ENCODE data around the gene IFNA17.
"Not testable (repeated sequence)": the region's sequence is repeated elsewhere in the genome, so short reads cannot be mapped to it uniquely, and the experiment has no call there.

The IFNA17 gene

DNA sequence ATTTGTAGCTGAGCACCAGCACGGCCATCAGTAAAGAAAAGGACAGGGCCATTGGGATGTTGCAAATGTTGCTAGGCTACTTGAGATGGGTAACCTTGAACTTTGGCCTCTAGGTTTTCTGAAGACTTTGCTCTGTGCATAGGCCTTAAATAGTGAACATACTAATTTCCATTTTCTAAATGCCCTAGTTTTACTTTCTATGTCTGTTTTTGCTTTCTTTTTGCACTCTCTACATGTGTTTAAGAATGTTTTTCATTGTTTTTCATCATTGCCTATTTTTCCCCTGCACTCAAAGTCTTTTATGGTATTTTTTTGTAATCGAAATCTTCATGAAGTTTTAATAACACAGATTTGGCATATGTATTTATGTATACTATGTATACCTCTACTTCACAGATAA is at the start of gene IFNA17:
TSS of gene IFNA17 (minus strand) at position 101 of the 400 bp plus-strand sequence. CDS start at position 52, 49 bp downstream.
- DNase-seq (ENCODE audit: low spot score) = no peak

DNA sequence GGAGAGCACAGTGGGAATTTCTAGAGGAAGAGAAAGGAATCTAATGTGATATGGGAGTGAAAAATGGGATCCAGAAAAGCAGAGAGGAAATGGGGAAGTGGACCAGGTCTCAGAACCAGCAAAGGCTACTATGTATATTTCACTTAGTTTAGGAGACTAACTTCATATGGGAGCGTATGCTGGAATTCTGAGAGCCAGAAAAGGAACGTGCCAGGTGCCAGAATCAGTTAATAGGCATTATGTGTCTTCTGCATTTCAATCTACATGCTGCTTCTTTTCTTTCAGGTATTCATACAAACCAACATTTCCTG is 40.3 kb upstream of the IFNA17 start:
- no peak for DNase-seq (ENCODE audit: low spot score)

DNA sequence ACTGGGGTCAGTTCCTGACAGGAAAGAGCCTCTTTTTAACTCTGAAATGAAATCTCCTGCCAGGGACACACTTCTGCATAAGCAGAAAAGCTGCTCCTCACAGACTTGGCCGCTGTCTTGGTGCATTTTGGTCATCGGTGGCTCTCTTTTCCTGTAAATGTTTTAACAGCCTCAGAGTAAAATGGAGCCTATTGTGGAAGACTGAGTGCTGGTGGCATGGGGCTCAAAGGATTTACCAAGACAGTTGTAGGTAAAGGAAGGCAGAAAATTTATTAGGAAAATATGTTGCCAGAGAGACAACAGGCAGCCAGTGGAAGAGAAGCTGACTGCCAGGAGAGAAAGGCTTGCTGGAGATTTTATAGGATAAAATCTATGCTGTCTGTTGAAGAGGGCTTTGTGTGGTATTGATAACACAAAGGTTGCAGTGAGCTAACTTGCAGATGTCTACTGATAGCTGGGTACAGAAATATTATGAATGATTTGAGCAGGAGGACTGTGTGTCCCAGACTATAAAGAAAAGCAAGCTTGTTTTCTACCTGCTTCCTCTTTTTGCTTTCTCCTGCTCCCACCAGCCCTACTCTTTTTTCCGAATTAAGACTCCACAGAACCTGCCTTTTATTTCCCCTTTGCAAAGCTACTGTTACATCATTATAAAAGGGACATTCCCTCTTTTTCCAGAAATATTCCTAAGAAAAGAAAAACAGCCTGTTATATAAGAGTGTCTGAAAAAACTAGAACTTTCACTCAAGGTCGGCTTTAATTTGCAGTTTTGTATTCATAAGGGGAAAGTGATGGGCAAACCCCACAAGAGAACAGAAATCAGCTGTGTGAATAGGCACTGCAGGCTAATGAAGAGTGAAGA is 39.7 kb upstream of the IFNA17 start:
- no peak for DNase-seq (ENCODE audit: low spot score)

DNA sequence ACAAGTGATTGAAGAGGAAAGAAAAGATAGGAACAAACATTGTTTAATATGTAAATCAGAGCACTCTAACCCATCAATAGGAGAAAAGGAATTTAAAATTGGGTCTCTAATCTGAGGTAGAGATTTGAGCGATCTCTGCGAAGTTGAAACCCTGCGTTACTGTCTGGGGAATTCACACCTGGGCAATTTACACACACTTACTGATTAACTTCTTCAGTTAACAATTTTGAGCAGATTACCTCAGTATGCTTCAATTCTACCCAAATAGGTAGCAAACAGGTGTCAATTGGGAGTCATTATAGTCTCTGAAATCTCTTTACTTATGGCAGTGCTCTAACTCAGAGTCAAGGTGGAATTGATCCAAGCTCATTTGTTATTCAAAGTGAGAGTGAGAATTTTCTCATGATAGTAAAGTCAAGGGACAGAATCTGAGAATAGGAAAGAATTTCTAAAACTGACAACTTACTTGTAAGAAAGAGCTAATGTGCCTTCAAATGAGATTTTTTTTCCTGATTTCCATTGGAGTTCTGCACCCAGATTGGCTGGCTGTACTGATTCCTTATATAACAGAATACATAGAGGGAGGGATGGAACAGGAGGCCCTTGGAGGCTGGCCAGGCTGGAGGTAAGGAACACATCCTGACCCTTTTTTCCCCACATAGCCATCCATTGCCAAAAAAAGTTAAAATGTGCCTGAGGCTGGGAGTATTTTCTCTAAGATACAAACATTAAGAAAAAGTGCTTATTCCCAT is 38.9 kb upstream of the IFNA17 start:
- DNase-seq (ENCODE audit: low spot score) = no peak

DNA sequence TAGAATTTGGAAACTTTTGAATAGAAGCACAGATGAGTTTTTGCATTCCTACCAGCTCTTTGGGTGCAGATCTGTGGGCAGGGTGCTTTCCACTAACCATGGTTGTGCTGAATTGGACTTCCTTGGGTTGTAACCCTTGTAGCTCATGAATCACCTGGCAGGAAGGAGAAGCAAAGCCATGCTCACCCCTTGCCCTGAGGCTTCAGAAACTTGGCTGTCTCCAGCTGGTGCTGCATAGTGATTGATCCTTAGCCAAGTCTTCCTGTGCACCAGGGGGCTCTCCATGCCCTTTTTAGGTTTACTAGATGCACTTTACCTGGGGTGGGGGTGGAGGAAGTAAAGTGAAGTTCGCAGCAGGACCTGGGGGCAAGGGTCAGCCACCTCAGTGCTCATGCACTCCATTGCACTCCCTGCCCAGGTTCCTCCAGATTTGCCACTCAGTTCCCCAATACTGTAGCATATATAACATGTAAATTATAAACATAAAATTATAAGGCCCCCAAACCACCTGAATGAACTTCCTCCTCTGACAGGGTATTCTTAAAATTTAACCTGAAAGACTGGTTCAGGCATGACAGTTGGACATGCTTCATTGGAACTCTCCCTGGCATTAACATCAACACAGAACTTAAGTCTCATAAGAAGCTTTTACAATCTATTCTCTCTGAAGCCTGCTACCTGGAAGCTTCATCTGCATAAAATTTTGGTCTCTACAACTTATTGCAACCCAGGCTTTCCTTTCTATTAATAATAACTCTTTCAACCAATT is 37.6 kb upstream of the IFNA17 start:
- DNase-seq (ENCODE audit: low spot score) = no peak

DNA sequence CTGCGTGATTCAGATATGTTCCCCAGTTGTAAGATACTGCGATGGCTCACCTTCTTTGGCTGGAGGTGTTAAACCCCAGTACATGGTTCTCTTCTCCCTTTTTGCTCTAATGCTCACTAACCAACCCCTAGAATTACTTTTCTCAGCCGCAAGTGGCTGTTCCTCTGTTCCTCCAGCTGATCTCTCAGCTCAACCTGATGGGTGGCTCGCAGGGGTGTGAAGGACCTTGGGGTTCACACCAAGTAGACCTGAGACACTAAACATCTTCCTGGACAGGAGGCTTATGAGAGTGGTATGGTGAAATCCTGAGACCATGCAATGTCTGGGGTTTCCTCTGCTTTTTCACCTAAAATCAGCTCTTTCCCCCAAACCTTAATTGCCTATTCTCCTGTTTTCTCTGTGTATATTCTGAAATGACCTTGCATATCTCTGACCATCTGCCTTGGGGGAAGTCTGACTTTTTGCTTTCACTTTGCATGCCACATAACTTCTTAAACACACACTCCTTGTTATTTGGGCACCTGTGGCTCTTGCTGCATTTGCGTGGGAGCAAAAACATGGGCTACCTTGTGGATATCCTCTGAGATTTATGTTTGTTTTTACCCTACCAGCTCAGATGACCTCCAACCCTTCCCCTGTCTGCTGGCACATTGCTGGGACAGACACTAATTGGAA is 27.7 kb upstream of the IFNA17 start:
- no peak for DNase-seq (ENCODE audit: low spot score)

DNA sequence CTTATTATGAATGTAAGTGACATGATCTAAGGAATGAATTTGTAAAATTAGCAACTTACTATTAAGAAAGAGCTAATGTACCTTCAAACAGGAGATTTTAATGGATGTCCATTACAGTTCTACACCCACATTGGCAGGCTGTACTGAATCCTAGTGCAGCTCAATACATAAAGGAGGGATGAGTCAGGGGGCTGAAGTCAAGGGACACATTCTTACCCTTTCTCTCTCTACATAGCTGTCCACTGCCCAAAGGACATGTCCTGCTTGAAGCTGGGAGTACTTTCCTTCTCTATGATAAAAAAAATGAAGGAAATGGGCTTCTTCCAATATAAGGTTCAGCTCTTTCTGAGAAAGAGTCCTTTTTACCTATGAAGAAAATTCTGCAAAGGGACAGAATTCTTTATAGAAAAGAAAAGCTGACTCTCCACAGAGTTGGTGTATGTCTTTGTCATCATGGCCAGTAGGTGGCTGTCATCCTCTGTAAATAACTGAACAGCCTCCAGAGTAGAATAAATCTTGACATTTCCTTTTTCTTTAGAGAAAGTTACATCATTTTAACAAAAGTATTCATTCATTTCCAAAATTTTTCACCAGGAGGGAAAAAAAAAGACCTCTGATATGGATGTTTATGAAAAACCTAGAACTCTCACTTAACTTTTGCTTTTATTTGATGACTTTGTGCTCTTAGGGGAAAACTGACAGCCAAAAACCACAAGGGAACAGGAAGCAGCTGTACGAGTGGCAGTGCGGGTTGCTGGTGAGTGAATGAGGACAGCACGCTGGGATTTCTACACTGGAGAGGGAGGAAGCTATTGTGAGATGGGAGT is 24.9 kb upstream of the IFNA17 start:
- DNase-seq (ENCODE audit: low spot score) = peak; percentile 22

DNA sequence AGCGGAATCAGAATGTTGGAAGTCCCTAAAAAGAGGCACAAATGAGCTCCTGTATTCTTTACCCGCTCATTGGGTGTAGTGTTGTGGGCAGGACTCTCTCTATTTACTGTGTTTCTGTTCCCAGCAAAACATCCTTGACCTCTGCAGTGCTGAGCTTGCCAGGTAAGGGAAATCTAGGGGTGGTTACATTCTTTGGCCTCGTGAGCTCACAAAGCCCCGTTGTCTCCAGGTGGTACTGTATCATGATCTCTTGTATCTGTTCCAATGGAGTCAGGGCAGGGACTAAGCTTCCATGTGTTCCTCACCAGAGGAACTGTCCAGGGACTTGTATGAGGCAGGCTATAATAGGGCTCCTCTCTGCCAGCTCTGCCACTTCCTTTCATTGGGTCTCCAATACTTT is 23.6 kb upstream of the IFNA17 start:
- no peak for DNase-seq (ENCODE audit: low spot score)

DNA sequence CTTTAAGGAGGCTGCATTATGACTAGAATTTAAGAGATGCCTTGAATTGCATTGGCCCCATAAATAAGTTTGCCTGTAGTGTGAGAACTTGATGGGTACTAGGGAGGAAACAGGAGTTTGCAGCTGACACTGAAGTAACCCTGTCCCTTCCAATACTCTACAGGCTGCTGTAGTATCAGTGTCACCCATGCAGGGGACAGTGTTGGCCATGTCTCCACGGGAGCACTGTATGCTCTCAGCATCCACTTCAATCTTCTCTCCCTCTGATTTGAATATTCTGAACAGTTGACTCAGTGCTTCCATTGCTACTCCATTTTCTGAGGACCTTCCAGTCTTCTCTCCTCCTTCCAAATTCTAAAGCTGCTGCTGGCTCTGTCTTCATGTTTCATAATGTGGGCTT is 23.2 kb upstream of the IFNA17 start:
- DNase-seq (ENCODE audit: low spot score) = no peak

DNA sequence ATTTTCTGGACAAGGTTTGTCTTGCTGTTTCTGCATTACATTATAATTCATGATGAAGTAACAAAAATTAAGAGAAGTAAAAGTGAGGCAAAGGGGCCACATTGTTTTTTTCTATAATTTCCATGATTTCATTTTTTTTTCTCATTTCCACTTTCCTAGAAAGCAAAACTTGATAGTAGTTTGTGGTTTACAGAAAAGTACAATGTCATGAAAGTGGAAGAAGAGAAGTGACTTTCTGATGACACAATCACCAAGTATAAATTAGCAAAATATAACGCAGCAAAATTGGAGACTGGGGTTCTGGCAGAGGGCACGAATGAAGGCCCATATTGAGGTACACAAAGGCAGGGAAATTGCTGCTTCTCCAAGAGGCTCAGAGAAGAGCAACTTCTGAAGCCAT is 16.8 kb upstream of the IFNA17 start:
- no peak for DNase-seq (ENCODE audit: low spot score)

DNA sequence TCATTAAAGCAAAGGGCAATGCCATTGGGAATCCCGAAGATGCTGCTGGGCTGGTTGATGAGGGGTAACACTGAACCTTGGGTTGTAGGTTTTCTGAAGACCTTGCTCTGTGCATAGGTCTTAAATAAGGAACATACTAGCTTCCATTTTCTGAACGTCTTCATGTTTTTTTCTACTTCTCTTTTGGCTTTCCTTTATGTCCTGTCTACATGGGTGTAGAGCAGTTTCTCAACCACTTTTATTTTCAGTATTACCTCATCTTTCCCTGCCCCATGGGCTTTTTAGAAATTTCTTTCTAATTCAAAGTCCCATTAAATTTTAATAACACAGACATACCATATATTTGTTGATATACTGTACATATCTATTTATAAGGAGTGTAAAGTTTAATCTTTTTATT is 11.9 kb upstream of the IFNA17 start, which contains the start of gene IFNA14:
TSS of gene IFNA14 (minus strand) at position 95 of the 400 bp plus-strand sequence. CDS start at position 25, 70 bp downstream.
- no peak for DNase-seq (ENCODE audit: low spot score)

DNA sequence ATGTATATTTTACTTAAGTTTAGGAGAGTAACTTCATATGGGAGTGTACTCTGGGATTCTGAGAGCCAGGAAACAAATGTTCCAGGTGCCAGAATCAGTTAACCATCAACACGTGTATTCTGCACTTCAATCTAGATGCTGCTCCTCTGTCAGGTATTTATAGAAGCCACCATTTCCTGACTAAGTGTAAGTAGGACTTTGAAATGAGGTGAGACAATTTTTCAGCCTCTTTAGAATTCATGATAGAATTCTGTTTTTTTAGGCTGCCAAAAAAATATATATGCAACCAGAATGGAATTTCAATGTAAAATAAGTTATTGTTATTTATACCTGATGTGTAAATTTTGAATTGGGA is 8.3 kb upstream of the IFNA17 start:
- not testable (repeated sequence) for DNase-seq (ENCODE audit: low spot score)

DNA sequence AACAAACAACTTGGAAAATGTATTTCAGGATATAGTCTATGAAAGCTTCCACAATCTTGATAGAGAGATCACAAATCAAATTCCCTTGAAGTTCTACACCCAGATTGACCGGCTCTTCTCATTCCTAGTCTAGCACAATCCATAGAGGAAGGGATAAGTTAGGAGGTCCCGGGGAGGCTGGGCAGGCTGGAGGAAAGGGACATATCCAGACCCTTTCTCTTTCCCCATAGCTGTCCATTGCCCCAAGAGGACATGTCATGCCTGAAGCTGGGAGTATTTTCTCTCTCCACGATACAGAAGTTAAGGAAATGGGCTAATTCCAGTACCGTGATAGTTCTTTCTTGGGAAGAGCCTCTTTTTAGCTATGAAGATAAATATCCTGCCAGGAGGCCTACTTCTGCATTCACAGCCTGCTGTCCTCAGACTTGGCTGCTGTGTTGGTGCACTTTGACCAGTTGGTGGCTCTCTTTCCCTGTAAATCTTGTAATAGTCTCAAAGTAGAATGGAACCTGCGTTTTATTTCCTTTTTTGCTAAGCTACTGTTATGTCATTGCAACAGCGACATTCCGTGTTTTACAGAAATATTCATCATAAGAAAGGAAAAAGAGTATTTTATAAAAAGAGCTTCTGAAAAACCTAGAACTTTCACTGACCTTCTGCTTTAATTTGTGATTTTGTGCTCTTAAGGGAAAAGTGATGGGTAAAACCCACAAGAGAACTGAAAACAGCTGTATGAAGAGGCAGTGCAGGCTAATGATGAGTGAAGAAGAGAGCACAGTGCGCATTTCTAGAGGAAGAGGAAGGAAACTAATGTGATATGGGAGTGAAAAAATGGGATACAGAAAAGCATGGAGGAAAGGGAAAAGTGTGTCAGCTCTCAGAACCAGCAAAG is 7.7 kb upstream of the IFNA17 start:
- DNase-seq (ENCODE audit: low spot score) = peak; percentile 4

DNA sequence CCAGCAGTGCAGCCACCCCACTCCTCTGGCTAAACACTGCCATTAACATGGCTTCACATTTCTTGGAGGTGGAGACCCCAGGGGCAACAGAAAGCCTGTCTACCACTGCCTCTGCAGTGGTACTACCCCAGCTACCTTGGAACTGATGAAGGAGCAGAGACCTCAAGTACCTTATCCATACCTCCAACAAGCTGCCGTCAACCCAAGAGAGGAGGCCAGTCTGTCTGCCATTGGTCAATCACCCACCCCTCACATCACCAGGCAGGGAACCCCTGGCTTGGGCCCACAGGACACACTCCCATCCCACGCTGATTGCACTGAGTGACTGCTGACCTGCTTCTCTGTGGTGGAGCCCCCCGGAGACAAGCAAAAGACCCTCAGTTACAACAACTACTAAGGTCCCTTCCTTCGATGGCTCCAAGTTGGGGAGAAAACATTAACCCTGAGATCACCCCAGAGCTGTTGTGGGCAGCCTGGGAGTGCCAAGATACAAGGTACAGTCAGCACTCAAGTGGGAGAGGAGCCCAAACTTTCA is 6.2 kb upstream of the IFNA17 start:
- no peak for DNase-seq (ENCODE audit: low spot score)

DNA sequence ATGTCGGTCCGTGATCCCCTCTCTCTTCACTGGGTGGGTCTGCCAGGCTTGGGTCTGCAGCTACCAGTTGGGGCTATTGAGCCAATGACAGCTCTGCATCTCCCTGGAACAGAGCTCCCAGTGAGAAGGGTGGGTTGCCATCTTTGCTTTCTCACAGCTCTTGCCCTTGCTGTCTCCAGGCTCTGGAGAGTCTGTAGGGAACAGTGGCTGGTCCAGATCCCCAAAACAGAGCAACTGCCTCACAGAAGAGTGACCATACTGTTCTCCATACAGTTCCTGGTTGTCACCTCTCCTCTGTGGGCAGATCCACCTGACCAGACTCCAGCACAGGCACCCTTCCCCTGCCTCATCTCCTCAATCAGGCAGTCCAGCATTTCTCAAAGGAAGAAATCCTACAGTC is 5.2 kb upstream of the IFNA17 start:
- no peak for DNase-seq (ENCODE audit: low spot score)

DNA sequence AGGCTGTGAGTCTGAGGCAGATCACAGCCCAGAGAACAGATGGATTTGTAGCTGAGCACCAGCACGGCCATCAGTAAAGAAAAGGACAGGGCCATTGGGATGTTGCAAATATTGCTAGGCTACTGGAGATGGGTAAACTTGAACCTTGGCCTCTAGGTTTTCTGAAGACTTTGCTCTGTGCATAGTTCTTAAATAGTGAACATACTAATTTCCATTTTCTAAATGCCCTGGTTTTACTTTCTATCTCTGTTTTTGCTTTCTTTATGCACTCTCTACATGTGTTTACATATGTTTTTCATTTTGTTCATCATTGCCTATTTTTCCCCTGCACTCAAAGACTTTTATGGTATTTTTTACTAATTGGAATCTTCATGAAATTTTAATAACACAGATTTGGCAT is 10.8 kb downstream of the IFNA17 start, which contains the start of gene IFNA16:
TSS of gene IFNA16 (minus strand) at position 101 of the 400 bp plus-strand sequence. CDS start at position 95, 6 bp downstream.
- not testable (repeated sequence) for DNase-seq (ENCODE audit: low spot score)

DNA sequence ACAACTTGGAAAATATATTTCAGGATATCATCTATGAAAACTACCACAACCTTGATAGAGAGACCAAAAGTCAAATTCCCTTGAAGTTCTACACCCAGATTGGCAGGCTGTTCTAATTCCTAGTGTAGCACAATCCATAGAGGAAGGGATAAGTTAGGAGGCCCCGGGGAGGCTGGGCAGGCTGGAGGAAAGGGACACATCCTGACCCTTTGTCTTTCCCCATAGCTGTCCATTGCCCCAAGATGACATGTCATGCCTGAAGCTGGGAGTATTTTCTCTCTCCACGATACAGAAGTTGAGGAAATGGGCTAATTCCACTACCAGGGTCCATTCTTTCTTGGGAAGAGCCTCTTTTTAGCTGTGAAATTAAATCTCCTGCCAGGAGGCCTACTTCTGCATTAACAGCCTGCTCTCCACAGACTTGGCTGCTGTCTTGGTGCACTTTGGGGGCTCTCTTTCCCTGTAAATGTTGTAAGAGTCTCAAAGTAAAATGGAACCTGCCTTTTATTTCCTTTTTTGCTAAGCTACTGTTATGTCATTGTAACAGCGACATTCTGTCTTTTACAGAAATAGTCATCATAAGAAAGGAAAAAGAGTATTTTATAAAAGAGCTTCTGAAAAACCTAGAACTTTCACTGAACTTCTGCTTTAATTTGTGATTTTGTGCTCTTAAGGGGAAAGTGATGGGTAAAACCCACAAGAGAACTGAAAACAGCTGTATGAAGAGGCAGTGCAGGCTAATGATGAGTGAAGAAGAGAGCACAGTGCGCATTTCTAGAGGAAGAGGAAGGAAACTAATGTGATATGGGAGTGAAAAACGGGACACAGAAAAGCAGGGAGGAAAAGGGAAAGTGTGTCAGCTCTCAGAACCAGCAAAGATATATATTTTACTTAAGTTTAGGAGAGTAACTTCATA is 14.4 kb downstream of the IFNA17 start:
- DNase-seq (ENCODE audit: low spot score) = not testable (repeated sequence)

DNA sequence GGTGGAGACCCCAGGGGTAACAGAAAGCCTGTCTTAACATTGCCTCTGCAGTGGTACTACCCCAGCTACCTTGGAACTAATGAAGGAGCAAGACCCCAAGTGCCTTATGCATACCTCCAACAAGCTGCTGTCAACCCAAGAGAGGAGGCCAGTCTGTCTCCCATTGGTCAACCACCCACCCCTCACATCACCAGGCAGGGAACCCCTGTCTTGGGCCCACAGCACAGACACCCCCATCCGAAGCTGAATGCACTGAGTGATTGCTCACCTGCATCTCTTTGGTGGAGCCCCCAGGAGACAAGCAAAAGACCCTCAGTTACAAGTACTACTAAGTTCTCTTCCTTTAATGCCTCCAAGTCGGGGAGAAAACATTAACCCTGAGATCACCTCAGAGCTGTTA is 15.9 kb downstream of the IFNA17 start:
- not testable (repeated sequence) for DNase-seq (ENCODE audit: low spot score)

DNA sequence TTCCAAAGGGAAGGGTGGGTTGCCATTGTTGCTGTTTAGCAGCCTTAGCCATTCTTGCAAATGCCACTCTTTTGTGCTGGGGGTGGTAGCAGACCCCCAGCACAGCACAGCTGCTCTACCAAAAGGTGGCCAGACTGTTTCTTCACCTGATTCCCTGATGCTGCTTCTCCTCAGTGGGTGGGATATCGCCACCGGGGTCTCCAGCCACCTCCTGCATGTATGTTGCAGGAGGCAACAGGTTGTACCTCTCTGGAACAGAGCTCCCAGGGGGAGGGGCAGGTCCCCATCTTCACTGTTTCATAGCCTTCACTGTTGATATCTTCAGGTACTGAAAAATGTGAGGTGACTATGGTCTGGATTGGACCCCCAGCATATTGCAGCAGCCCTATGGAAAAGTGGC is 17.2 kb downstream of the IFNA17 start:
- DNase-seq (ENCODE audit: low spot score) = not testable (repeated sequence)
